Spleen (tissue), 11 donors: Measurements from ENCODE around the gene AHSP. TPM values are rescaled to one million over a fixed set of nuclear protein-coding genes. Genes with fewer than 3 reads are reported as not detected.

ENCODE experiments used
- DNase-seq: peaks from one replicate; pipeline ENCODE4 v3.0.0-alpha.2; 2020
- H3K27ac ChIP-seq, 8 donors: fragments of 200-600 bp; sonication (generic) in 7 of 8; 1 replicate in 4 of 8; 2 replicates in 4 of 8; pipeline versions ENCODE4 v1.5.0 to v1.8.0; 2016 to 2021; ENCODE audit warnings: inconsistent platforms in 4 of 8, mild to moderate bottlenecking in 4 of 8, moderate library complexity in 1 of 8
- H3K27me3 ChIP-seq, 7 donors: fragments of 200-600 bp; sonication (generic) in 6 of 7; replicated peaks in 1 of 7; 1 replicate in 4 of 7; 2 replicates in 3 of 7; pipeline versions ENCODE4 v1.5.0 to v1.8.0; 2016 to 2021; ENCODE audit warnings: inconsistent platforms in 3 of 7, mild to moderate bottlenecking in 1 of 7
- H3K36me3 ChIP-seq, 6 donors: fragments of 200-600 bp; sonication (generic) in 5 of 6; 1 replicate in 4 of 6; 2 replicates in 2 of 6; pipeline versions ENCODE4 v1.5.0 to v1.8.0; 2016 to 2021; ENCODE audit warnings: inconsistent platforms in 2 of 6
- H3K4me1 ChIP-seq, 6 donors: fragments of 200-600 bp; sonication (generic) in 5 of 6; 1 replicate in 3 of 6; 2 replicates in 3 of 6; pipeline versions ENCODE4 v1.5.0 to v1.8.0; 2016 to 2021; ENCODE audit warnings: inconsistent platforms in 3 of 6
- H3K4me3 ChIP-seq, 8 donors: fragments of 200-600 bp; sonication (generic) in 7 of 8; 1 replicate in 4 of 8; 2 replicates in 4 of 8; pipeline versions ENCODE4 v1.5.0 to v1.8.0; 2016 to 2021; ENCODE audit warnings: inconsistent platforms in 4 of 8, mild to moderate bottlenecking in 4 of 8, moderate library complexity in 2 of 8
- H3K9me3 ChIP-seq, 8 donors: fragments of 200-600 bp; sonication (generic) in 7 of 8; 1 replicate in 4 of 8; 2 replicates in 4 of 8; pipeline versions ENCODE4 v1.5.0 to v1.8.0; 2016 to 2021; ENCODE audit warnings: inconsistent platforms in 4 of 8
- POLR2A ChIP-seq, 3 donors: fragments of 450-650 bp; IDR thresholded peaks; one replicate each; pipeline ENCODE4 v1.5.1; 2017; ENCODE audit warnings: antibody characterized with exemption in 3 of 3, mild to moderate bottlenecking in 1 of 3
- POLR2AphosphoS5 ChIP-seq, 3 donors: sonication (generic); formaldehyde crosslinking; IDR thresholded peaks; one replicate each; pipeline ENCODE4 v1.5.1; 2017; ENCODE audit warnings: antibody characterized with exemption in 3 of 3
- whole genome bisulfite sequencing, 5 donors: extraction: QIAGEN DNeasy Blood & Tissue Kit in 3 of 5; methylation state at CpG; one replicate each; pipeline versions ENCODE4 v1.1.5 to v1.1.7; 2013 to 2018; 5-methylcytosine and 5-hydroxymethylcytosine counted together
- intact Hi-C: fragments of 100-400 bp; cut with DNase I; formaldehyde crosslinking; loops from one replicate; pipeline ENCODE4 v1.15.0; 2023; ENCODE audit warnings: low total_unique reads
- polyA plus RNA-seq, 3 donors: library from polyadenylated mRNA; stranded (reverse); fragments of 200-250 nt; gene quantifications; one replicate each; pipeline ENCODE4 v1.2.1, GENCODE V29; 2013
- total RNA-seq, 7 donors: library from RNA; depleted of rRNA in 3 of 7; stranded (reverse); fragments of >200 nt in 3 of 7; fragmentation: NEBNext Ultra II Directional in 4 of 7; extraction: Animal tissue kit (Norgen Biotek cat#: 25700) in 4 of 7; gene quantifications; one replicate each; pipeline versions ENCODE4 v1.1.0 to v1.2.1, GENCODE V29; 2016 to 2021
- TF ChIP-seq, protein P1 (sequence below), 11 experiments: fragments of 200-600 bp in 7 of 11; fragments of 450-650 bp in 4 of 11; sonication (generic) in 4 of 11; IDR thresholded peaks in 8 of 11; conservative IDR thresholded peaks in 3 of 11; 1 replicate in 7 of 11; 2 replicates in 4 of 11; pipeline versions ENCODE4 v1.4.0 to v1.8.0; 2016 to 2021; ENCODE audit warnings: antibody characterized with exemption in 11 of 11, inconsistent platforms in 4 of 11, mild to moderate bottlenecking in 1 of 11
- donor health status: healthy with polysubstance abuse.
- donor health status: DM: no; HTN: no; CAD: no; lungs with moderate emphysema.
- donor health status: DM: no; HTN: no; CAD: no.
- donor health status: Bipolar disorder and iron deficiency.
- donor health status: healthy.
- donor health status: DM: no; HTN: no; CAD: no.
- donor health status: DM: yes; HTN: yes; CAD: no.

Gene AHSP
- total and polyA plus RNA-seq, 10 donors = 0.76 to 94.3 (median 3.4) TPM

DNA sequence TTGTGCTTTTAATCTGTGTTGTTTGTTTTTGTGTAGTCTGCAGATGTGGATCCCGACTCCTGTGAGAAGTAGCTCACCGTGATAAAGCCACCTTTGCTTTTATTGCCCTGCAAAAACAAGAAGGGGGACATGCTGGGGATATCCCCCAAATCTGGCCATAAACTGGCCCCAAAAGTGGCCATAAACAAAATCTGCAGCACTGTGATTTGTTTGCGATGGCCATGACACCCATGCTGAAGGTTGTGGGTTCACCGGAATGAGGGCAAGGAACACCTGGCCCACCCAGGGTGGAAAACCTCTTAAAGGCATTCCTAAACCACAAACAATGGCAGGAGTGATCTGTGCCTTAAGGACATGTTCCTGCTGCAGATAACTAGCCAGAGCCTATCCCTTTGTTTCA, 15.1 kb downstream of the AHSP start:
- no peak overlapping the region for H3K27ac ChIP-seq
- H3K36me3 ChIP-seq = no peaks in the 10 kb centered on the region
- DNase-seq = no peak
- H3K27me3 ChIP-seq = peaks cover 0 to 36% (median 10%) of the 10 kb centered on the region in 7 donors
- H3K4me3 ChIP-seq = no peak overlapping the region
- TF ChIP-seq POLR2AphosphoS5 (IDR thresholded peaks at IDR 0.05) (no peak), POLR2A (IDR thresholded peaks at IDR 0.05) (no peak)
- TF ChIP-seq, protein P1, sequence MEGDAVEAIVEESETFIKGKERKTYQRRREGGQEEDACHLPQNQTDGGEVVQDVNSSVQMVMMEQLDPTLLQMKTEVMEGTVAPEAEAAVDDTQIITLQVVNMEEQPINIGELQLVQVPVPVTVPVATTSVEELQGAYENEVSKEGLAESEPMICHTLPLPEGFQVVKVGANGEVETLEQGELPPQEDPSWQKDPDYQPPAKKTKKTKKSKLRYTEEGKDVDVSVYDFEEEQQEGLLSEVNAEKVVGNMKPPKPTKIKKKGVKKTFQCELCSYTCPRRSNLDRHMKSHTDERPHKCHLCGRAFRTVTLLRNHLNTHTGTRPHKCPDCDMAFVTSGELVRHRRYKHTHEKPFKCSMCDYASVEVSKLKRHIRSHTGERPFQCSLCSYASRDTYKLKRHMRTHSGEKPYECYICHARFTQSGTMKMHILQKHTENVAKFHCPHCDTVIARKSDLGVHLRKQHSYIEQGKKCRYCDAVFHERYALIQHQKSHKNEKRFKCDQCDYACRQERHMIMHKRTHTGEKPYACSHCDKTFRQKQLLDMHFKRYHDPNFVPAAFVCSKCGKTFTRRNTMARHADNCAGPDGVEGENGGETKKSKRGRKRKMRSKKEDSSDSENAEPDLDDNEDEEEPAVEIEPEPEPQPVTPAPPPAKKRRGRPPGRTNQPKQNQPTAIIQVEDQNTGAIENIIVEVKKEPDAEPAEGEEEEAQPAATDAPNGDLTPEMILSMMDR (IDR thresholded peaks at IDR 0.05 in 8 of 11, conservative IDR thresholded peaks at IDR 0.05 in 3 of 11) = no peak
- H3K9me3 ChIP-seq = peaks cover 0 to 32% (median 18%) of the 10 kb centered on the region in 8 donors
- WGBS, 5 donors = 90 to 95% (median 94%) methylated on average over 3 to 4 of the region's 4 CpGs
- H3K4me1 ChIP-seq = peaks cover 0 to 3% (median under 1%) of the 10 kb centered on the region in 6 donors
- intact Hi-C loops = no loop called here

DNA sequence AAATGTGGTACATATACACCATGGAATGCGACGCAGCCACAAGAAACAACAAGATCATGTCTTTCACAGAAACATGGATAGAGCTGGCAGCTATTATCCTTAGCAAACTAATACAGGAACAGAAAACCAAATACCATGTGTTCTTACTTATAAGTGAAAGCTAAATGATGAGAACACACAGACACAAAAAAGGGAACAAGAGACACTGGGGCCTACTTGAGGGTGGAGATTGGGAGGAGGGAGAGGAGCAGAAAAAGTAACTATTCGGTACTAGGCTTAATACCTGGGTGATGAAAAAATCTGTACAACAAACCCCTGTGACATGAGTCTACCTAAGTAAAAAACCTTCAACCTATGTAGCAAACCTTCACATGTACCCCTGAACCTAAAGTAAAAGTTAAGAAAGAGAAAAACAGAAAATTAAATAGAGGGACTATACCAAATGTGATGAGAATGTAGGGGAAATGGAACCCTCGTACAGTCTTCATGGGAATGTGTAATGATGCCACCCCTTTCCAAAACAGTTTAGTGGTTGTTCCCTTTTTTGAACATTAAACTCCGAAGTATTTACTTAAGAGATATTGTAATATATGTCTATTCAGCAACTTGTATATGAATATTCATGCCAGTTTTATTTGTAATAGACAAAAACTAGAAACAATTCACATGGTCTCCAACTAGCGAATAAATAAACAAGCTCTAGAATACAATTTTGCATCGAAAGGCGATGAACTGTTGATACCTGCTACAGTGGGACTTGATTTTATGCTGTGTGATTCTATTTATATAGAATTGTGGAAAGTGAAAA, 33.9 kb downstream of the AHSP start:
- no peak for TF ChIP-seq POLR2AphosphoS5 (IDR thresholded peaks at IDR 0.05)
- no peak for TF ChIP-seq POLR2A (IDR thresholded peaks at IDR 0.05)
- TF ChIP-seq, protein P1 (IDR thresholded peaks at IDR 0.05 in 8 of 11, conservative IDR thresholded peaks at IDR 0.05 in 3 of 11) = no peak
- WGBS, 5 donors = 74 to 85% (median 81%) methylated on average over 8 of the region's 8 CpGs

DNA sequence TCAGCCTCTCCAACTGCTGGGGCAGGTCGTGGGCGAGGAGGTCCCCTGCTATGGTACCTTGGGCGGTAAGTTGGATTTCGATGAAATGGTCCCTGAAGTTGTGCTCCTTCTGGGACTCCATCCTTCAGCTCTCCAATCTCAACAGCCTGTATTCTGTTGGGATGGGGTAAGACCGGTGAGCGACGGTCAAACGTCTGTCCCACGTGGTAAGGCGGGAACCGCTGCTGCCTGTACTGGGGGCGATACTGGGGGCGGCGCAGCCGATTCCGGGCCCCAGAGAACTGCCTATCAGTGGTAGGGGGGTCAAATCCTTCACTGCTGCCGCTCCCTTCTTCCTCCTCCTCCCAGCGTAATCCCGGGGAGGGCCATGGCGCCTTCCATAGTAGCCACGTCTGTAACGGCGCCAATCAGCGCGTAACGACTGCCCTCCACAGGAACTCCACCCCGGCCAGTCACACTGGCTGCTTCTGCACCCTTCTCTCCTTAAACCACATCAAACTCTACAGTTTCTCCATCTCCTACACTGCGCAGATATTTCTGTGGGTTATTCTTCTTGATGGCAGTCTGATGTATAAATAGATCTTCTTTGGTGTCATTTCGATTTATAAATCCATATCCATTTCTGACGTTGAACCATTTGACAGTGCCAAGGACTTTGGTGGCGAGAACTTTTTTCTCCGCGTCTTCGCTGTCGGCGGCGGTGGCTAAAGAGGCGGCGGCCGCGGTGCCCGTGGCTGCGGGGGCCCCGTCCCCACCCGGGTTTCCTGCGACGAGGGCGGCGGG, 41.1 kb downstream of the AHSP start:
- DNase-seq = no peak
- Histone ChIP-seq H3K9me3 (peaks cover 0 to 6% (median 0%) of the 10 kb centered on the region in 8 donors), H3K27ac (no peak overlapping the region), H3K4me3 (peak overlapping the region in 7 of 8 donors; percentile 10 to 61 (median 36)), H3K27me3 (peaks cover 0 to 57% (median 30%) of the 10 kb centered on the region in 7 donors), H3K36me3 (no peaks in the 10 kb centered on the region), H3K4me1 (peaks cover 0 to 14% (median 7%) of the 10 kb centered on the region in 6 donors)
- WGBS, 5 donors = 13 to 21% (median 16%) methylated on average over 40 to 49 of the region's 49 CpGs
- intact Hi-C loops = no loop called here
- TF ChIP-seq POLR2AphosphoS5 (IDR thresholded peaks at IDR 0.05) (no peak), POLR2A (IDR thresholded peaks at IDR 0.05) (no peak)
- TF ChIP-seq, protein P1 (IDR thresholded peaks at IDR 0.05 in 8 of 11, conservative IDR thresholded peaks at IDR 0.05 in 3 of 11) = no peak

More for the DNA sequence above, 33.9 kb downstream of the AHSP start:
- Histone ChIP-seq H3K27me3 (peaks cover 0 to 27% (median 0%) of the 10 kb centered on the region in 7 donors), H3K27ac (no peak overlapping the region), H3K9me3 (no peaks in the 10 kb centered on the region), H3K4me1 (no peaks in the 10 kb centered on the region), H3K36me3 (no peaks in the 10 kb centered on the region), H3K4me3 (no peak overlapping the region)
- intact Hi-C loops = no loop called here
- DNase-seq = no peak

- TF ChIP-seq POLR2A (IDR thresholded peaks at IDR 0.05) (no peak), POLR2AphosphoS5 (IDR thresholded peaks at IDR 0.05) (no peak)
- TF ChIP-seq, protein P1 (IDR thresholded peaks at IDR 0.05 in 8 of 11, conservative IDR thresholded peaks at IDR 0.05 in 3 of 11) = no peak
- peak overlapping the region in 7 of 8 donors; percentile 10 to 61 (median 36) for H3K4me3 ChIP-seq
- H3K36me3 ChIP-seq = no peaks in the 10 kb centered on the region
- peaks cover 0 to 6% (median 0%) of the 10 kb centered on the region in 8 donors for H3K9me3 ChIP-seq
- peaks cover 0 to 57% (median 30%) of the 10 kb centered on the region in 7 donors for H3K27me3 ChIP-seq
- WGBS, 5 donors = 1 to 5% (median 4%) methylated on average over 21 to 46 of the region's 46 CpGs
- H3K27ac ChIP-seq = no peak overlapping the region
- no peak for DNase-seq
- intact Hi-C loops = no loop called here
- H3K4me1 ChIP-seq = peaks cover 0 to 14% (median 7%) of the 10 kb centered on the region in 6 donors
These were observed 41.6 kb downstream of the AHSP start for GRCh38 chr16:31569360-31569717.
